Breast epithelium (tissue), 3 donors: ENCODE measurements around the gene LY6G5B.

Source experiments
- CTCF ChIP-seq, 3 donors: fragments of 450-650 bp; IDR thresholded peaks; one replicate each; pipeline ENCODE4 v1.5.1; 2016 to 2017; ENCODE audit warnings: antibody characterized with exemption in 3 of 3, mild to moderate bottlenecking in 3 of 3, moderate library complexity in 3 of 3
- POLR2A ChIP-seq: fragments of 450-650 bp; IDR thresholded peaks from one replicate; pipeline ENCODE4 v1.6.1; 2016; ENCODE audit warnings: antibody characterized with exemption, mild to moderate bottlenecking, moderate library complexity
- POLR2AphosphoS5 ChIP-seq, 3 donors: sonication (generic); formaldehyde crosslinking; IDR thresholded peaks; one replicate each; pipeline ENCODE4 v1.6.1; 2017; ENCODE audit warnings: antibody characterized with exemption in 3 of 3

- TF ChIP-seq POLR2A = no peak
- no peak for TF ChIP-seq POLR2AphosphoS5 (IDR thresholded peaks at IDR 0.05)
- TF ChIP-seq CTCF (IDR thresholded peaks at IDR 0.05) = no peak
Measured at GRCh38 chr6:31642798-31643570, 26.8 kb upstream of the LY6G5B start.
